Measurements from ENCODE around the gene H1-8. TPM values are rescaled to one million over a fixed set of nuclear protein-coding genes. Genes with fewer than 3 reads are reported as not detected.
A peak's percentile ranks its signal among the peaks of the same experiment; 100 is the strongest.

The H1-8 gene
- total and polyA plus RNA-seq, 3 experiments from 2014 or later: not detected

DNA sequence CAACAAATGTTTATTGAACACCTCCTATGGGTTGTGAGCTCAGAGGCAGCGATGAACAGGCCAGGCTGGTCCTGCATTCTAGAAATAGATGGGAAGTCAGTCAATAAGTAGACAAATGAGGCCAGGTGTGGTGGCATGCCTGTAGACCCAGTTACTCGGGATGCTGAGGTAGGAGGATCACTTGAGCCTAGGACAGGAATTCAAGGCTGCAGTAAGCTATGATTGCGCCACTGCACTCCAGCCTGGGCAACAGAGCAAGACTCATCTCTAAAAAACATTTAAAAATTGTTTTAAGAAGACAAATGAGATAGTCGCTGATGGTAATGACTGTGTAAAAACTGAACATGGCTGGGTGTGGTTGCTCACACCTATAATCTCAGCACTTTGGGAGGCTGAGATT lies 18.9 kb upstream of the H1-8 start:
- no peak for DNase-seq
- ChIA-PET POLR2A (no interaction called here), CTCF (interaction anchor here (1.2 kb wide), 1 partner anchor 81 kb away, joined by 6 read pairs; no protein-coding TSS in a partner anchor)
- Mint-ChIP-seq H3K27me3 (peaks cover 0 to 2% of the 10 kb centered on the region in 2 donors), H3K4me3 (no peak overlapping the region), H3K36me3 (peaks cover 0 to 4% (median 3%) of the 10 kb centered on the region in 3 donors), H3K27ac (peak overlapping the region in 4 of 8 donors; percentile 4 to 70 (median 48)), H3K9me3 (no peaks in the 10 kb centered on the region), H3K4me1 (no peaks in the 10 kb centered on the region)
- H3K27me3 ChIP-seq (ENCODE audit: insufficient read depth, low read length, poor library complexity, severe bottlenecking): no peaks in the 10 kb centered on the region
- no peaks in the 10 kb centered on the region for H3K36me3 ChIP-seq (ENCODE audit: insufficient read depth, low read length)
- H3K4me3 ChIP-seq (ENCODE audit: low read length): no peak overlapping the region
- H3K27ac ChIP-seq (ENCODE audit: low read depth, low read length): no peak overlapping the region
- H3K4me1 ChIP-seq (ENCODE audit: insufficient read depth, low read length): no peaks in the 10 kb centered on the region
- H3K9me3 ChIP-seq (ENCODE audit: low read length): no peaks in the 10 kb centered on the region

- POLR2A ChIA-PET: no interaction called here
- Mint-ChIP-seq H3K27ac (peak overlapping the region in 1 of 8 donors; percentile 66), H3K9me3 (no peaks in the 10 kb centered on the region), H3K27me3 (no peaks in the 10 kb centered on the region), H3K4me3 (no peak overlapping the region), H3K36me3 (no peaks in the 10 kb centered on the region), H3K4me1 (no peaks in the 10 kb centered on the region)
- Histone ChIP-seq H3K27me3 (ENCODE audit: insufficient read depth, low read length, poor library complexity, severe bottlenecking) (no peaks in the 10 kb centered on the region), H3K36me3 (ENCODE audit: insufficient read depth, low read length) (no peaks in the 10 kb centered on the region), H3K4me3 (ENCODE audit: low read length) (no peak overlapping the region), H3K9me3 (ENCODE audit: low read length) (no peaks in the 10 kb centered on the region), H3K4me1 (ENCODE audit: insufficient read depth, low read length) (no peaks in the 10 kb centered on the region), H3K27ac (ENCODE audit: low read depth, low read length) (no peak overlapping the region)
- CTCF ChIA-PET: interaction anchor here (1.2 to 1.9 kb wide), 2 partner anchors 11 to 35 kb away, joined by 5 read pairs; no protein-coding TSS in a partner anchor
- DNase-seq: no peak
These were observed 17.5 kb upstream of the H1-8 start for GRCh38 chr3:129525341-129525968.

GRCh38 chr3:129526121-129526900 lies 16.7 kb upstream of the H1-8 start:
- H3K36me3 Mint-ChIP-seq: no peaks in the 10 kb centered on the region
- no peak overlapping the region for H3K4me3 Mint-ChIP-seq
- H3K4me1 Mint-ChIP-seq: no peaks in the 10 kb centered on the region
- ChIA-PET CTCF (interaction anchor here (1.2 to 1.9 kb wide), 2 partner anchors 12 to 36 kb away, joined by 5 read pairs; no protein-coding TSS in a partner anchor), POLR2A (no interaction called here)
- no peaks in the 10 kb centered on the region for H3K9me3 Mint-ChIP-seq
- H3K27me3 Mint-ChIP-seq: no peaks in the 10 kb centered on the region
- H3K27ac Mint-ChIP-seq: peak overlapping the region in 3 of 8 donors; percentile 27 to 78 (median 42)
- Histone ChIP-seq H3K9me3 (ENCODE audit: low read length) (no peaks in the 10 kb centered on the region), H3K4me3 (ENCODE audit: low read length) (no peak overlapping the region), H3K27me3 (ENCODE audit: insufficient read depth, low read length, poor library complexity, severe bottlenecking) (no peaks in the 10 kb centered on the region), H3K36me3 (ENCODE audit: insufficient read depth, low read length) (no peaks in the 10 kb centered on the region), H3K4me1 (ENCODE audit: insufficient read depth, low read length) (no peaks in the 10 kb centered on the region), H3K27ac (ENCODE audit: low read depth, low read length) (no peak overlapping the region)
- no peak for DNase-seq

- Histone ChIP-seq H3K4me3 (ENCODE audit: low read length) (no peak overlapping the region), H3K9me3 (ENCODE audit: low read length) (no peaks in the 10 kb centered on the region), H3K27me3 (ENCODE audit: insufficient read depth, low read length, poor library complexity, severe bottlenecking) (no peaks in the 10 kb centered on the region), H3K27ac (ENCODE audit: low read depth, low read length) (no peak overlapping the region), H3K4me1 (ENCODE audit: insufficient read depth, low read length) (no peaks in the 10 kb centered on the region), H3K36me3 (ENCODE audit: insufficient read depth, low read length) (no peaks in the 10 kb centered on the region)
- Mint-ChIP-seq H3K27ac (no peak overlapping the region), H3K27me3 (no peaks in the 10 kb centered on the region), H3K9me3 (no peaks in the 10 kb centered on the region), H3K36me3 (no peaks in the 10 kb centered on the region), H3K4me3 (no peak overlapping the region), H3K4me1 (no peaks in the 10 kb centered on the region)
- POLR2A ChIA-PET: no interaction called here
- no peak for DNase-seq
- CTCF ChIA-PET: no interaction called here
These were observed 15.7 kb upstream of the H1-8 start for GRCh38 chr3:129527262-129527661.

- Histone ChIP-seq H3K4me3 (ENCODE audit: low read length) (no peak within 1 kb of the TSS), H3K9me3 (ENCODE audit: low read length) (no peaks in the 10 kb centered on the region), H3K36me3 (ENCODE audit: insufficient read depth, low read length) (no peaks in the 10 kb centered on the region), H3K4me1 (ENCODE audit: insufficient read depth, low read length) (no peaks in the 10 kb centered on the region), H3K27ac (ENCODE audit: low read depth, low read length) (no peak within 1 kb of the TSS), H3K27me3 (ENCODE audit: insufficient read depth, low read length, poor library complexity, severe bottlenecking) (no peaks in the 10 kb centered on the region)
- ChIA-PET CTCF (interaction anchor here (1.0 kb wide), 1 partner anchor 18 kb away, joined by 3 read pairs; no protein-coding TSS in a partner anchor), POLR2A (no interaction called here)
- Mint-ChIP-seq H3K27me3 (no peaks in the 10 kb centered on the region), H3K36me3 (no peaks in the 10 kb centered on the region), H3K27ac (peak within 1 kb of the TSS in 3 of 8 donors; percentile 6 to 33 (median 29)), H3K9me3 (no peaks in the 10 kb centered on the region), H3K4me1 (no peaks in the 10 kb centered on the region), H3K4me3 (no peak within 1 kb of the TSS)
- DNase-seq: no peak
These were observed 14.3 kb upstream of the H1-8 start, which contains the start of gene RHO for GRCh38 chr3:129528589-129529100. TSS of gene RHO (plus strand) at chr3:129528639. CDS start at chr3:129528734, 95 bp downstream.

GRCh38 chr3:129529436-129530210 lies 13.4 kb upstream of the H1-8 start:
- Mint-ChIP-seq H3K4me3 (no peak overlapping the region), H3K36me3 (no peaks in the 10 kb centered on the region), H3K27ac (peak overlapping the region in 2 of 8 donors; percentile 38 to 47), H3K9me3 (no peaks in the 10 kb centered on the region), H3K4me1 (no peaks in the 10 kb centered on the region), H3K27me3 (no peaks in the 10 kb centered on the region)
- Histone ChIP-seq H3K27ac (ENCODE audit: low read depth, low read length) (no peak overlapping the region), H3K27me3 (ENCODE audit: insufficient read depth, low read length, poor library complexity, severe bottlenecking) (no peaks in the 10 kb centered on the region), H3K4me1 (ENCODE audit: insufficient read depth, low read length) (no peaks in the 10 kb centered on the region), H3K4me3 (ENCODE audit: low read length) (no peak overlapping the region), H3K36me3 (ENCODE audit: insufficient read depth, low read length) (no peaks in the 10 kb centered on the region), H3K9me3 (ENCODE audit: low read length) (no peaks in the 10 kb centered on the region)
- POLR2A ChIA-PET: no interaction called here
- CTCF ChIA-PET: no interaction called here
- no peak for DNase-seq

GRCh38 chr3:129530251-129530791 lies 12.7 kb upstream of the H1-8 start:
- Mint-ChIP-seq H3K4me3 (no peak overlapping the region), H3K4me1 (no peaks in the 10 kb centered on the region), H3K27ac (peak overlapping the region in 1 of 8 donors; percentile 38), H3K27me3 (no peaks in the 10 kb centered on the region), H3K9me3 (no peaks in the 10 kb centered on the region), H3K36me3 (no peaks in the 10 kb centered on the region)
- Histone ChIP-seq H3K4me3 (ENCODE audit: low read length) (no peak overlapping the region), H3K4me1 (ENCODE audit: insufficient read depth, low read length) (no peaks in the 10 kb centered on the region), H3K36me3 (ENCODE audit: insufficient read depth, low read length) (no peaks in the 10 kb centered on the region), H3K27me3 (ENCODE audit: insufficient read depth, low read length, poor library complexity, severe bottlenecking) (no peaks in the 10 kb centered on the region), H3K27ac (ENCODE audit: low read depth, low read length) (no peak overlapping the region), H3K9me3 (ENCODE audit: low read length) (no peaks in the 10 kb centered on the region)
- CTCF ChIA-PET: no interaction called here
- DNase-seq: no peak
- POLR2A ChIA-PET: no interaction called here
